GM19238 (cell line): ENCODE measurements around the gene MED15.

Experiments
- DNase-seq: peaks from one replicate; pipeline ENCODE4 v3.0.0; 2011; ENCODE audit warnings: low spot score; ENCODE audit not compliant: insufficient read length

Gene MED15

GRCh38 chr22:20551805-20552442 lies 44.5 kb downstream of the MED15 start:
- no peak for DNase-seq

GRCh38 chr22:20552443-20553401 lies 45.3 kb downstream of the MED15 start:
- DNase-seq, result no peak

- no peak for DNase-seq
Observed at GRCh38 chr22:20553947-20554741, 46.7 kb downstream of the MED15 start.

- DNase-seq, result no peak
Observed at GRCh38 chr22:20554824-20555223, 47.4 kb downstream of the MED15 start.

- DNase-seq, result no peak
Observed at GRCh38 chr22:20558534-20558933, 51.1 kb downstream of the MED15 start.

GRCh38 chr22:20559174-20559760 lies 51.9 kb downstream of the MED15 start:
- no peak for DNase-seq

GRCh38 chr22:20560716-20561115 lies 53.3 kb downstream of the MED15 start:
- no peak for DNase-seq

- DNase-seq, result no peak
Observed at GRCh38 chr22:20561882-20562281, 54.5 kb downstream of the MED15 start.

- DNase-seq, result no peak
Observed at GRCh38 chr22:20562607-20563465, 55.4 kb downstream of the MED15 start.

GRCh38 chr22:20563466-20563906 lies 56.1 kb downstream of the MED15 start:
- DNase-seq, result no peak

- no peak for DNase-seq
Observed at GRCh38 chr22:20563941-20564371, 56.5 kb downstream of the MED15 start.

GRCh38 chr22:20565079-20565734 lies 57.8 kb downstream of the MED15 start:
- DNase-seq, result no peak

- DNase-seq, result no peak
Observed at GRCh38 chr22:20565761-20566160, 58.4 kb downstream of the MED15 start.

GRCh38 chr22:20566420-20567260 lies 59.2 kb downstream of the MED15 start:
- no peak for DNase-seq

GRCh38 chr22:20567371-20567847 lies 60.0 kb downstream of the MED15 start:
- no peak for DNase-seq

GRCh38 chr22:20567993-20568417 lies 60.6 kb downstream of the MED15 start:
- no peak for DNase-seq

GRCh38 chr22:20568502-20569058 lies 61.2 kb downstream of the MED15 start:
- no peak for DNase-seq
